Measurements from ENCODE around the gene SERPINI1. TPM values are rescaled to one million over a fixed set of nuclear protein-coding genes. Genes with fewer than 3 reads are reported as not detected.
"Not testable (repeated sequence)": the region's sequence is repeated elsewhere in the genome, so short reads cannot be mapped to it uniquely, and the experiment has no call there.

The SERPINI1 gene
- total and polyA plus RNA-seq, 4 donors, result 29.6 to 127 (median 74.9) TPM

GRCh38 chr3:167813169-167814123 lies 77.9 kb downstream of the SERPINI1 start:
- no CpG with 5 or more reads among the region's 6 CpGs for WGBS (ENCODE audit: insufficient coverage)
- Histone ChIP-seq H3K27ac (ENCODE audit: low read depth, low read length) (no peak overlapping the region), H3K27me3 (ENCODE audit: control insufficient read depth, insufficient read depth, low read length) (peaks cover 2% of the 10 kb centered on the region), H3K36me3 (ENCODE audit: control insufficient read depth, insufficient read depth, low read length) (no peaks in the 10 kb centered on the region), H3K9me3 (ENCODE audit: control insufficient read depth, insufficient read depth, low read length) (no peaks in the 10 kb centered on the region), H3K4me1 (ENCODE audit: control insufficient read depth, insufficient read depth, low read length) (peaks cover 8% of the 10 kb centered on the region), H3K4me3 (ENCODE audit: low read depth, low read length) (no peak overlapping the region)
- no peak for DNase-seq (ENCODE audit: low read depth in 4 of 6, low spot score in 6 of 6)

GRCh38 chr3:167814441-167814951 lies 79.0 kb downstream of the SERPINI1 start:
- no peaks in the 10 kb centered on the region for H3K9me3 ChIP-seq (ENCODE audit: control insufficient read depth, insufficient read depth, low read length)
- 44% methylated on average over 3 of the region's 4 CpGs for WGBS (ENCODE audit: insufficient coverage)
- DNase-seq (ENCODE audit: low read depth in 4 of 6, low spot score in 6 of 6), result peak; percentile 65 to 94 (median 73)
- H3K4me1 ChIP-seq (ENCODE audit: control insufficient read depth, insufficient read depth, low read length), result peaks cover 8% of the 10 kb centered on the region
- no peak overlapping the region for H3K4me3 ChIP-seq (ENCODE audit: low read depth, low read length)
- H3K36me3 ChIP-seq (ENCODE audit: control insufficient read depth, insufficient read depth, low read length), result no peaks in the 10 kb centered on the region
- H3K27me3 ChIP-seq (ENCODE audit: control insufficient read depth, insufficient read depth, low read length), result peaks cover 2% of the 10 kb centered on the region
- peak overlapping the region; percentile 17 for H3K27ac ChIP-seq (ENCODE audit: low read depth, low read length)

GRCh38 chr3:167816953-167817352 lies 81.4 kb downstream of the SERPINI1 start:
- peaks cover 2% of the 10 kb centered on the region for H3K27me3 ChIP-seq (ENCODE audit: control insufficient read depth, insufficient read depth, low read length)
- peaks cover 3% of the 10 kb centered on the region for H3K36me3 ChIP-seq (ENCODE audit: control insufficient read depth, insufficient read depth, low read length)
- no peak for DNase-seq (ENCODE audit: low read depth in 4 of 6, low spot score in 6 of 6)
- no CpG with 5 or more reads among the region's 2 CpGs for WGBS (ENCODE audit: insufficient coverage)
- no peak overlapping the region for H3K4me3 ChIP-seq (ENCODE audit: low read depth, low read length)
- H3K4me1 ChIP-seq (ENCODE audit: control insufficient read depth, insufficient read depth, low read length), result peaks cover 8% of the 10 kb centered on the region
- no peaks in the 10 kb centered on the region for H3K9me3 ChIP-seq (ENCODE audit: control insufficient read depth, insufficient read depth, low read length)
- H3K27ac ChIP-seq (ENCODE audit: low read depth, low read length), result no peak overlapping the region

GRCh38 chr3:167820102-167820865 lies 84.8 kb downstream of the SERPINI1 start:
- peaks cover 3% of the 10 kb centered on the region for H3K4me1 ChIP-seq (ENCODE audit: control insufficient read depth, insufficient read depth, low read length)
- H3K4me3 ChIP-seq (ENCODE audit: low read depth, low read length), result no peak overlapping the region
- H3K27ac ChIP-seq (ENCODE audit: low read depth, low read length), result no peak overlapping the region
- no peaks in the 10 kb centered on the region for H3K9me3 ChIP-seq (ENCODE audit: control insufficient read depth, insufficient read depth, low read length)
- peaks cover 3% of the 10 kb centered on the region for H3K36me3 ChIP-seq (ENCODE audit: control insufficient read depth, insufficient read depth, low read length)
- no peaks in the 10 kb centered on the region for H3K27me3 ChIP-seq (ENCODE audit: control insufficient read depth, insufficient read depth, low read length)
- no peak for DNase-seq (ENCODE audit: low read depth in 4 of 6, low spot score in 6 of 6)
- WGBS (ENCODE audit: insufficient coverage), result 95% methylated on average over 11 of the region's 12 CpGs

- DNase-seq (ENCODE audit: low read depth in 4 of 6, low spot score in 6 of 6), result no peak
- WGBS (ENCODE audit: insufficient coverage), result 98% methylated on average over 11 of the region's 12 CpGs
- H3K27me3 ChIP-seq (ENCODE audit: control insufficient read depth, insufficient read depth, low read length), result no peaks in the 10 kb centered on the region
Measured at GRCh38 chr3:167821248-167821805, 85.8 kb downstream of the SERPINI1 start.

GRCh38 chr3:167823738-167824137 lies 88.2 kb downstream of the SERPINI1 start:
- Histone ChIP-seq H3K36me3 (ENCODE audit: control insufficient read depth, insufficient read depth, low read length) (peaks cover 3% of the 10 kb centered on the region), H3K4me1 (ENCODE audit: control insufficient read depth, insufficient read depth, low read length) (no peaks in the 10 kb centered on the region), H3K27me3 (ENCODE audit: control insufficient read depth, insufficient read depth, low read length) (no peaks in the 10 kb centered on the region), H3K9me3 (ENCODE audit: control insufficient read depth, insufficient read depth, low read length) (no peaks in the 10 kb centered on the region), H3K27ac (ENCODE audit: low read depth, low read length) (no peak overlapping the region), H3K4me3 (ENCODE audit: low read depth, low read length) (no peak overlapping the region)
- no peak for DNase-seq (ENCODE audit: low read depth in 4 of 6, low spot score in 6 of 6)
- no CpG with 5 or more reads among the region's 3 CpGs for WGBS (ENCODE audit: insufficient coverage)

More at GRCh38 chr3:167821248-167821805, 85.8 kb downstream of the SERPINI1 start:
- H3K4me3 ChIP-seq (ENCODE audit: low read depth, low read length), result no peak overlapping the region
- no peaks in the 10 kb centered on the region for H3K9me3 ChIP-seq (ENCODE audit: control insufficient read depth, insufficient read depth, low read length)
- no peak overlapping the region for H3K27ac ChIP-seq (ENCODE audit: low read depth, low read length)
- peaks cover 3% of the 10 kb centered on the region for H3K36me3 ChIP-seq (ENCODE audit: control insufficient read depth, insufficient read depth, low read length)
- H3K4me1 ChIP-seq (ENCODE audit: control insufficient read depth, insufficient read depth, low read length), result no peaks in the 10 kb centered on the region

- not testable (repeated sequence) for H3K4me3 ChIP-seq (ENCODE audit: low read depth, low read length); H3K4me1 ChIP-seq (ENCODE audit: control insufficient read depth, insufficient read depth, low read length); H3K9me3 ChIP-seq (ENCODE audit: control insufficient read depth, insufficient read depth, low read length); H3K36me3 ChIP-seq (ENCODE audit: control insufficient read depth, insufficient read depth, low read length); H3K27ac ChIP-seq (ENCODE audit: low read depth, low read length); H3K27me3 ChIP-seq (ENCODE audit: control insufficient read depth, insufficient read depth, low read length); DNase-seq (ENCODE audit: low read depth in 4 of 6, low spot score in 6 of 6)
- 97% methylated on average over 8 of the region's 11 CpGs for WGBS (ENCODE audit: insufficient coverage)
Measured at GRCh38 chr3:167827588-167827987, 92.1 kb downstream of the SERPINI1 start.

GRCh38 chr3:167829071-167829470 lies 93.5 kb downstream of the SERPINI1 start:
- H3K4me3 ChIP-seq (ENCODE audit: low read depth, low read length), result no peak overlapping the region
- no peak overlapping the region for H3K27ac ChIP-seq (ENCODE audit: low read depth, low read length)
- no peaks in the 10 kb centered on the region for H3K9me3 ChIP-seq (ENCODE audit: control insufficient read depth, insufficient read depth, low read length)
- peak in 1 of 6 donors; percentile 34 for DNase-seq (ENCODE audit: low read depth in 4 of 6, low spot score in 6 of 6)
- WGBS (ENCODE audit: insufficient coverage), result no CpG with 5 or more reads among the region's 2 CpGs
- H3K27me3 ChIP-seq (ENCODE audit: control insufficient read depth, insufficient read depth, low read length), result no peaks in the 10 kb centered on the region
- H3K4me1 ChIP-seq (ENCODE audit: control insufficient read depth, insufficient read depth, low read length), result no peaks in the 10 kb centered on the region
- no peaks in the 10 kb centered on the region for H3K36me3 ChIP-seq (ENCODE audit: control insufficient read depth, insufficient read depth, low read length)

GRCh38 chr3:167830007-167830406 lies 94.5 kb downstream of the SERPINI1 start:
- Histone ChIP-seq H3K27me3 (ENCODE audit: control insufficient read depth, insufficient read depth, low read length) (no peaks in the 10 kb centered on the region), H3K36me3 (ENCODE audit: control insufficient read depth, insufficient read depth, low read length) (no peaks in the 10 kb centered on the region), H3K9me3 (ENCODE audit: control insufficient read depth, insufficient read depth, low read length) (no peaks in the 10 kb centered on the region), H3K4me1 (ENCODE audit: control insufficient read depth, insufficient read depth, low read length) (no peaks in the 10 kb centered on the region), H3K27ac (ENCODE audit: low read depth, low read length) (no peak overlapping the region), H3K4me3 (ENCODE audit: low read depth, low read length) (no peak overlapping the region)
- WGBS (ENCODE audit: insufficient coverage), result no CpG with 5 or more reads among the region's 4 CpGs
- DNase-seq (ENCODE audit: low read depth in 4 of 6, low spot score in 6 of 6), result no peak
